HG02970 (cell line): Measurements from ENCODE around the gene GRB10.

Experiments
- ATAC-seq: cut with Tn5 transposase; IDR thresholded peaks from one replicate; pipeline ENCODE4 v1.9.1; 2021; ENCODE audit warnings: mild to moderate bottlenecking, moderate library complexity, moderate number of reproducible peaks; ENCODE audit not compliant: unreplicated experiment, low FRiP score

Gene GRB10

DNA sequence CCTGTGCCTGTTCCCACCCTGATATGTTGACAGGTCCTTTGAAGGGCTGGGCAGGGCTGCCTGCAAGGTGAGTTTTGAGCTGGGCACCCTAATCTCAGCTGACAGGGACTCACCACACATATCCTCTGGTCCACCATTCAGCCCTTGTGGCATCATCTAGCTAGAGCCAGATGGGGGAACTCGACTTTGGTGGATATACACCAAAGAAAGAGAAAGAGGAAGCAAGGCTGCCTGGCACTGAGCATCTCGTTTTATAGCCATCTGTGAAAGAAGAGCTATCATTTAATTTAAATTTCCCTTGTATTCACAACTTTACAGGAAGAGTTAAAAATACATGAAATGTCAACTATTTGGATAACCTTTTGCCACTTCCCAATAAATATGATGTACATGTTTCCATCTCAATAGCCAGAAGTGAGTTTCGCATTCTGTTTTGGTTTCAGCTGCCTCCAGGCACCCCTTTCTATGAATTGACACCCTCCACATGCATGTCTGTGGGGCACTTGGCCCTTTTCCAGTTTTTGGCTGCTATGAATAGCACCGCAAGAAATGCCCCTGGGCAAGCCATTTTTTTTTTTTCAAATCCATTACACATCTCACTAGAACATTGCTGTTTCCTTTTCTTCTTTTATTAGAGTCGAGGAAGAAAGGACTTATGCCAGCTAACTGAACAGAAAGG lies 22.9 kb upstream of the GRB10 start:
- no peak for ATAC-seq

GRCh38 chr7:50803359-50804337 lies 21.0 kb upstream of the GRB10 start:
- ATAC-seq = no peak

GRCh38 chr7:50801907-50802306 lies 19.2 kb upstream of the GRB10 start:
- no peak for ATAC-seq

GRCh38 chr7:50799873-50800272 lies 17.2 kb upstream of the GRB10 start:
- no peak for ATAC-seq

DNA sequence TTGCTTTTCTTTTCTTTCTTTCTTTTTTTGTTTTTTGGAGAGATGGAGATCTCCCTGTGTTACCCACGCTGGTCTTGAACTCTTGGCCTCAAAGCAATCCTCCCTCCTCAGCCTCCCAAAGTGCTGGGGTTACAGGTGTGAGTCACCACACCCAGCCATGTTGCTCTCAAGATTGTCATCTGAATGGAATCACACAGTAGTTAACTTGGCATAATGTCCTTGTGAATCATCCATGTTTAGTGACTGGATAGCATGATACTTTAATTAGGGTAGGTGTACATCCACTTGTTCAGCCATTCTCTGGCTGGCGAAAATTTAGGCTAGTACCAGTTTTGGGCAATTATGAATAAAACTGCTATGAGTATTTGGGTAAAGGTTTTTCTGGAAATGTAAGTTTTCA lies 15.4 kb upstream of the GRB10 start:
- no peak for ATAC-seq

DNA sequence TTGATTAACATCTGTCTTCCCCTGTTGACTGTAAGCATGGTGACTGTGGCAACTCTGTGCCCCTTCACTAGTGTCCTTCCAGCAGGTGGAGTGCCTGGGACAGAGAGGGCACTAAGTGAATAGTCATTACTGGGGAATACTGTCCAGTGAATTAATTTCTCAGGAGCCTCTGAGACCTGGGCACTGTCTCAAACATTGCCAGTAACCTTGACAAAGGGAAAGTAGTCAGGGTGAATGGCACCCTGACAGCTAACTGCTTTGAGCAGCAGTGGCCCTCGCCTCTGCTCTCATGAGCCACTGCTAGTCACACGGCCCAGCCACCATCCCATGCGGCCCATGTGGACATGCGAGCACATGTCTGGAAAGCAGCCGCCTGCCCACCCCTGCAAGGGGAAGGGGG lies 13.1 kb upstream of the GRB10 start:
- ATAC-seq = no peak

DNA sequence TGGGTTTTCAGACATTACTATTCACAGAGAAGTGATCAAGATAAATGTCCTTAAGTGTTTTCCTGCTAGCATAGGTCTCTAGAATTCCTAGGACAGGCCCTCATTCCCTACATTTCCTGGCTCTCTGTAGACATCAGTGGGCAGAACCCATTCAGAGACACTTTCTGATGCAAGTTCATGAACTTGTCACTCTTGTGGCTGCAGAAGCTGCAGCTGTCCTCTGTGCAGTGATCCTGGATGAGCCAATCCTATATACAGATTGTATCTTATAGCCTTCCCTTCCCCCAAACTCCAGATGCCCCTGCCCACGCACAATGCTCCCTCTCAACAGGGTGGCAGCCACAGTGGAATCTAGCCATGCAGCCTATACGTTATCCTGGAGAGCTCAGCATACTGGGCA lies 12.6 kb upstream of the GRB10 start:
- no peak for ATAC-seq

DNA sequence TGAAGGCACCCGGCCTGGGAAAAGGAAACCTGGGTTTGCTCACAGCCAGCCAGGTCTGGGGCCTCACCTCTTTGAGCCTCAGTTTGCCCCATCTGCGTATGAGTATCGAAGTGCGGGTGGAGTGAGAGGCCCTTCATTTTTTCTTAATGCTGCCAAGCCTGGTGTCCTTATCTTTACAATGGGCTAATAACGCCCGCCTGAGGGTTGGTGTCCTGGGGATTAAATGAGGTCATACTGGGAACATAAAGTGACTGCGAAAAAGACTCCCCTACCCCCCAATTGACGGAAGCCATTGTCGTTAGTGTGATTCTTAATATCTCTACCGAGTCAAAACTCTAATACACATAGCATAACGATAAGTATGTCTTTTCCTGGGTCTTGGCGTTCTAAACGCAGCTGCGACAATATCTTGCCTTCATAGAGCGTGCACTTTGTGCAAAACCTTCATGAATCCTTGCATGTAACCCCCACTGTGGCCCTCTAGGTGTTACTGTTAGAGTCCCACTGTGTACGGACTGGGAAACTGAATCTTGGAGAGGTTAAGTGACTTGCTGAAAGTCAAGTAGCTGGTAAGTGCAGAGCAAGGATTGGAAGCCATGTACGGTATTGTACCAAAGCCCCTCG lies 11.4 kb upstream of the GRB10 start:
- ATAC-seq = no peak

DNA sequence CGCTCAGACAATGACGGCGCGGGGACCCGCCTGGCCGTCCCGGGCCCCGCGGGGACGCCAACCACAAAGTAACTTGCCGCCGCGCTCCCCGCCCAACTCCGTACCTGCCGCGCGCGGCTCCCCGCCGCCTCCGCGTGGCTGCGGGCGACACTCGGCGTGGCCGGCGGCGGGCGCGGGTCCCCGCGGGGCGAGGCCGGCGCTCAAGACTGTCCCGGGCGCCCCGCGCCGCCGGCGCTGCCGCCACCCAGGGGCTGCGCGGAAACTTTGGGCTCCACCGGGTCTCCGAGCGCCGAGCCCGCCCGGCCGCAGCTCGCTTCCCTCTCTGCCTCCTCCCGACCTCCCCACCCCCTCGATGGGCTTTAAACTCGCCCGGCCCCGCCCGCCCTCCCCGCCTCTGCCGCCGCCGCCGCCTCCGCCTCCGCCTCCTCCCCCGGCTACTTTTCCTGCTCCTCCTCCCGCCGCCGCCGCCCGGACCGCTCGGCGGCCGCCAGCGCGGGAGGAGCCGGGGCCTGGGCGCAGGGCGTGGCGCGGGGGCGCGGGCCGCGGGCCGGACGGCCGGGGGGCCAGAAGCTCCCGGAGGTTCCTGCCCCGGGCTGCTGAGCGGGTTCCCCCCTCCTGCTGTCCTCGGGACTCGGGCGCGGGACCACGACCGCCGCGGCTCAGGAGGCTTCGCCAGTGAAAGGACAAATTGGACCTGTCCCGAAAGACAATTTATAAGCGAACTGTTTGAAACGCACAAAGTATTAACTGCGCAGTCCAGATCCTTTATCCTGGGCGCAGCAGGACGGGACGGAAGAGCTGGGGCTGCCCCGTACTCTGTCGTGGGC lies 10.6 kb upstream of the GRB10 start:
- ATAC-seq = no peak

DNA sequence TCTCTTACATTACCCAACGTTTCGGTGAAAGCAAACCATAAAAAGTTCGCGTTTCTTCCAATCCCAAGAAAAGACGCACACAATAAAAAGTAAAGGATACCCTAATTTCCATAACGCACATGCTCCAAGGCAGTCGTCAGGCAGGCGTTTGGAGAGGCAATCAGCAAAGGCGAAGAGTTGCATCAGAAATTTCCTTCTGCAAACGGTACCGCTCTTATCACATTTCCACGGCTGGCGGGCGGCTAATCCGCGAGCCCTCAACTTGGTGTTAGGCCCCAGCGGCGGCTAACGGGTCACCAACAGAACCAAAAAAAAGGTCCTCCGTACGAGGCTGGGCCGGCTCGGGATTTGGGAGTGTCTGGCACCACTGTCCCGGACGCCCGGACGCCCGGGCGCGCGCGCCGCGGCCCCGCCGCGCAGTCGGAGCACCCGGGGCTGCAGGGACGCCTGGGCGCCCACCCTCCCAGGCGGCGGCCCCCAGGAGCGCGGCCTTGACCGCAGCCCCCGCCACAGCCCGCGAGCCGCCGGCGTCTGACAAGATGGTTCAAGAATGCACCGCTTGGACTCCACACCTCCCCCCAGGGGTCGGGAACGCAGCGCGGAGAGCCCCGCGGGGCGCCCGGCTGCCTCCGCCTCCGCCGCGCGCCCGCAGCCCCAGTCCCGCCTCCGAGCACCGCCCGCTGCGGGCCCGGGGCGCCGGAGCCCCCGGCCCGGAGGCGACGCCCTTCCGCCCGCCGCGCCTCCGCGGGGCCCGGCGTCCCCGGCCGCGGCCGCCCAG lies 9.8 kb upstream of the GRB10 start:
- ATAC-seq = no peak

DNA sequence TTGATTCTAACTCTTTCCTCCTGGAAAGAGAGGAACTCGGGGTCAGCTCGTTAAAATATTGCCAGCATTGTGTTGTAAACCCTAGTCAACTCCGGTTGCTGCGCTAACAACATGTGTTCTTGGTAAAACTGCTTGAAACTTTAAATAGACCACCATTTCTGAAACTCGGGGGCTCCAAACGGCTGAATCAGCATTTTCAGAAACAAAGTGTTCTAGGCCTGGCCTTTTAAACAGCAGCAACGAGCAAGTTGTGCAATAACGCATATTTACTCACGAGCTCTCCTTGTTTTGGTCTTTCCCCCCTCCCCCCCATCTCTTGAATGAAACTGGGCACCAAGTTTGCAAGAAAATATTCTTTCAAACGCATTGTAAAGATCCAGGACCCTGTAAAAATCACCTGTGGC lies 9.2 kb upstream of the GRB10 start:
- no peak for ATAC-seq

DNA sequence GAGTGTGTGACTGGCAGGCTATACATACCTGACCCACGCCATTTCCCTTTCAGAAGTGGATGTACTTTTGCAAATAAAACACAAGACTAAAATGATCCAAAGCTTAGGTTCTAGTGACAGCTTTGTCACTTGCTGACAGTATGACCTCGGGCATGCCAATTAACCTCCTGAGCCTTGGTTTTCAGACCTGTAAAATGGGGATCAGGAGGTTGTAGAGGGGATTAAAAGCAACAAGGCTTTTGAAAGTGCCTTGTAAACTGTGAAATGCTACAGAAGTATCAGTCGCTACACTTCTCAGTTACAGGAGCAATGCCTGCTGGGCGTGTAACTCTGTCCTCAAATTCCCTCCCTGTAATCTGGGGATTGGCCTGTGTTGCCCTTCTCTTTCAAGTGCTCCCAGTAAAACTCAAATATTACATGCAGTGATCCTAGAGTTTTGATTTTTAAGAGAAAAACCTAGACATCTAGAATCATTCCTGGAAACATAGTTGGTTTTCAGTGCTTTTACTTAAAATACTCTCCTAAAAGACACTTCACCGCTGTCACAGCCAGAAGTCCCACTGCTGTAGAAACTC lies 8.8 kb upstream of the GRB10 start:
- ATAC-seq = no peak

DNA sequence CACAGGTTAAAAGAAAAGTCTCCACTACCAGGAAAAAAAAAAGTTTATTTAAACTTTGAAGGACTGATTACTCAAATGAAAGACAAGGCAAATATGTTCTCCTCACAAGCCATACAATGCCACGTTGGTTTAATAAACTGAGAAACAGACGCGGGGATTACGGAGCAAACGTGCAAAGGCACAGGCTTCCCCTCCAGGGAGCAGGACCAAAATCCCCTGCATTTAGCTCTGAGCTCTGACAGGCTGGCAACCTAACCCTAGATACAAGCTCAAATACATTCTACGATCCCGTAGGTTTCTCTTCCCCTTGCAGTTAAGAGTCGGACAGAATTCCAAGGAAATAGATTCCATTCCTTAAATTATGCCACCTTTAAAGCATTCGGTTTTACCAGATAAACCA lies 7.7 kb upstream of the GRB10 start:
- no peak for ATAC-seq

GRCh38 chr7:50788382-50788781 lies 5.7 kb upstream of the GRB10 start:
- ATAC-seq = no peak

DNA sequence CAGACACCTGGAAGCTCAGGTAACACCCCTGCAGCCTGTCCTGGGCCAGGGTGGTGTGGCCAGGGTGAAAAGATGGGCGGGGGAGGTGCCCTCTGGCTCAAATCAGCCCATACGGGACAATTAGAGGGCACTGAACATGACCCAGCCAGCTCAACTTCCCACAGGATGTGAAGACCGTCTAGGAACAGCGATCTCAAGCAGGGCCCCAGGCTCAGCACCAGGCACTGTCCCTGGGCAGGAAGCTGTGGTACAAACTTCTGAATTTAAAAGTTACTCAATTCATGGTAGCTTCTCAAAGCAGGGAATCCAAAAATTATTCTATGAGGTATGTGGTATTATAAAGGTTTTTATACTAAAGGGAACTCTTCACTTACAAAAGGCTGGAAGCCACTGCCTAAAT lies 5.1 kb upstream of the GRB10 start:
- no peak for ATAC-seq

DNA sequence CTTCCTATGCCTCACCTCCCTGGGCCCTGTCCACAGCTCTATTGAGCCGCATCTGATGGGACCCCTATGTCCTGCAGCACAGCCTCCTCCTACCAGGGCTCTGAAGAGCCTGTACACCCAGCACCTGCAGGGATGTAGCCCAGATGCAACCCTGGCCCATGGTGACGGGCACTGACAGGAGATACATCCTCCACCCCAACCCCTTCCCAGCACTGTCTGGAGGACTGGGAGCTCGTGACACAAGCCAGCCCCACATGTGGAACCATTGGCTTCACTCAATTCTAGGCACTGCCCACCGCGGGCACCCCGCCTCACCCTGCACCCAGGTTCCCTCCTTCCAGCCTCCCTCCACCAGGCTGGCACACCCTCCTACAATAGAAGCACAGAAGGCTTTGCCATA lies 2.6 kb upstream of the GRB10 start:
- ATAC-seq = no peak

DNA sequence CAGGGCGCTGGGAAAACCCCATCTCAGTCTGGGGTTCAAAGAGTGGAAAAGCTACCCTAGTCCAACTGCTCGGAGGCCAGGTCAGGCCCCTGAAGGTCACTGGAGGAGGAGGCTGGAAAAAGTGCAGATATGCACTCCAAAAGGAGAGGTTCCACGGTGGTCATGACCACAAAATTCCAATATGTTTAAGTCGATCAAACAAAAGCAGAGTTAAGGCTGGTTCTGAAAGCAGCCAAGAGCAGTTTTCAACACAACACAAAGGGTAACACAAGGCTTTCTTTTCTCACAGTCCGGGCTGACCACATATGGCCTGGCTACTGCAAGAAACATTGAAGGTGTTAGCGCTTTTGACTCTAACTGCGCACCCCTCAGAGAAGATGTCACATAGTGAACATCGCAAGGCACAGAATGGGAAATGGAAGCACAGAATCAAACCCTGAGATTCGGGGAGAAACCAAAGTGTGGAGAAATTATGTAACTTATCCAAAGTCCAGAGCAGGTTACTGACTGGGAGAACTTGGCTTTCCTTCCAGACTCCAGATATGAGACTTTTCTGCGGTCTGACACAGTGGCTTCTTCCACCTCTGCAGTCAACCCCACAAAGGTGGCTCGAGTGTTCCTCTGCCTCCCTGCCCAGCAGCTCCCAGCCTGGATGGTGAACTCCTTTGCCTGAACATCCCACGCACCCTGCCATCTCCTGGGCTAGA lies 1.3 kb upstream of the GRB10 start:
- no peak for ATAC-seq

GRCh38 chr7:50783303-50783702 lies 607 bp upstream of the GRB10 start:
- ATAC-seq = no peak
